Neutrophil (primary cell): ENCODE measurements around the gene CAMK2A.

Experiments used
- H3K27ac ChIP-seq: fragments of 200-600 bp; sonication (generic); 2 replicates; pipeline ENCODE4 v1.5.1; 2016; ENCODE audit warnings: mild to moderate bottlenecking, moderate library complexity
- H3K27me3 ChIP-seq: fragments of 200-600 bp; sonication (generic); 2 replicates; pipeline ENCODE4 v1.6.0; 2016; ENCODE audit warnings: mild to moderate bottlenecking
- H3K36me3 ChIP-seq: fragments of 200-600 bp; sonication (generic); 2 replicates; pipeline ENCODE4 v1.5.1; 2017
- H3K4me1 ChIP-seq, 2 experiments: fragments of 200-600 bp in 1 of 2; sonication (generic) in 1 of 2; 1 replicate in 1 of 2; 2 replicates in 1 of 2; pipeline versions ENCODE4 v1.5.1 to v1.6.1; 2013 to 2016; ENCODE audit warnings: low read depth in 1 of 2, low read length in 1 of 2, mild to moderate bottlenecking in 1 of 2, moderate library complexity in 1 of 2; ENCODE audit not compliant: control insufficient read depth in 1 of 2, insufficient read depth in 1 of 2
- H3K4me3 ChIP-seq, 2 experiments: fragments of 200-600 bp in 1 of 2; sonication (generic) in 1 of 2; 1 replicate in 1 of 2; 2 replicates in 1 of 2; pipeline ENCODE4 v1.5.1; 2013 to 2016; ENCODE audit warnings: low read depth in 1 of 2, low read length in 1 of 2, mild to moderate bottlenecking in 1 of 2, moderate library complexity in 1 of 2
- H3K9me3 ChIP-seq: fragments of 200-600 bp; sonication (generic); 2 replicates; pipeline ENCODE4 v1.5.1; 2016
- TF ChIP-seq, protein P1 (sequence below): fragments of 200-600 bp; sonication (generic); IDR thresholded peaks from 2 replicates; pipeline ENCODE4 v1.5.1; 2016; ENCODE audit warnings: antibody characterized with exemption

CAMK2A gene

GRCh38 chr5:150196514-150196913 lies 93.1 kb downstream of the CAMK2A start:
- Histone ChIP-seq H3K4me3 (no peak overlapping the region), H3K9me3 (no peaks in the 10 kb centered on the region), H3K27me3 (peaks cover 24% of the 10 kb centered on the region), H3K4me1 (no peaks in the 10 kb centered on the region), H3K36me3 (no peaks in the 10 kb centered on the region), H3K27ac (no peak overlapping the region)
- TF ChIP-seq, protein P1, sequence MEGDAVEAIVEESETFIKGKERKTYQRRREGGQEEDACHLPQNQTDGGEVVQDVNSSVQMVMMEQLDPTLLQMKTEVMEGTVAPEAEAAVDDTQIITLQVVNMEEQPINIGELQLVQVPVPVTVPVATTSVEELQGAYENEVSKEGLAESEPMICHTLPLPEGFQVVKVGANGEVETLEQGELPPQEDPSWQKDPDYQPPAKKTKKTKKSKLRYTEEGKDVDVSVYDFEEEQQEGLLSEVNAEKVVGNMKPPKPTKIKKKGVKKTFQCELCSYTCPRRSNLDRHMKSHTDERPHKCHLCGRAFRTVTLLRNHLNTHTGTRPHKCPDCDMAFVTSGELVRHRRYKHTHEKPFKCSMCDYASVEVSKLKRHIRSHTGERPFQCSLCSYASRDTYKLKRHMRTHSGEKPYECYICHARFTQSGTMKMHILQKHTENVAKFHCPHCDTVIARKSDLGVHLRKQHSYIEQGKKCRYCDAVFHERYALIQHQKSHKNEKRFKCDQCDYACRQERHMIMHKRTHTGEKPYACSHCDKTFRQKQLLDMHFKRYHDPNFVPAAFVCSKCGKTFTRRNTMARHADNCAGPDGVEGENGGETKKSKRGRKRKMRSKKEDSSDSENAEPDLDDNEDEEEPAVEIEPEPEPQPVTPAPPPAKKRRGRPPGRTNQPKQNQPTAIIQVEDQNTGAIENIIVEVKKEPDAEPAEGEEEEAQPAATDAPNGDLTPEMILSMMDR, result no peak

- Histone ChIP-seq H3K9me3 (no peaks in the 10 kb centered on the region), H3K4me1 (no peaks in the 10 kb centered on the region), H3K27me3 (peaks cover 30% of the 10 kb centered on the region), H3K27ac (no peak overlapping the region), H3K4me3 (no peak overlapping the region), H3K36me3 (no peaks in the 10 kb centered on the region)
- TF ChIP-seq, protein P1, result no peak
These were observed 93.7 kb downstream of the CAMK2A start for GRCh38 chr5:150195736-150196485.

GRCh38 chr5:150192462-150192861 lies 97.1 kb downstream of the CAMK2A start:
- H3K4me1 ChIP-seq, result peaks cover 0 to 3% of the 10 kb centered on the region in 2 experiments
- TF ChIP-seq, protein P1, result no peak
- peaks cover 63% of the 10 kb centered on the region for H3K27me3 ChIP-seq
- H3K27ac ChIP-seq, result no peak overlapping the region
- H3K4me3 ChIP-seq, result no peak overlapping the region
- H3K9me3 ChIP-seq, result no peaks in the 10 kb centered on the region
- H3K36me3 ChIP-seq, result no peaks in the 10 kb centered on the region

DNA sequence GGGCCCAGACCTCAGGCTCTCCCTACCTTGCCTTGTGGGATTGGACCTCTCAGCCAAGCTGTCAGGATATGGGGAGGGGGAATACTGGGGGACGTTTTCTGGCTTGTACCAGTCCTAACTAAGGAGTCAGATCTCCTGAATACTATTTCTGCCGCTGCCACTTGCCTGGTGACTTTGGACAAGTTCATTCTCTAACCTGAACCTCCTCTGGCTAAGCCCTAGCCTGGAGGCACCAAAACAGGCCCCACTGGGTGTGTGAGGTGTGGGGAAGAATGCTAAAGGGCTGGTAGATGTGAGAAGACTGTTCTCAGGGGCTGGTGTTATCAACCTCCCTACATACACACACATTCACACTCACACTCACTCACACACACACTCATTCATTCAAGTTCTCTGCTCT lies 98.6 kb downstream of the CAMK2A start:
- H3K36me3 ChIP-seq, result no peaks in the 10 kb centered on the region
- TF ChIP-seq, protein P1, result no peak
- peaks cover 62% of the 10 kb centered on the region for H3K27me3 ChIP-seq
- no peaks in the 10 kb centered on the region for H3K9me3 ChIP-seq
- peaks cover 6 to 11% of the 10 kb centered on the region in 2 experiments for H3K4me1 ChIP-seq
- H3K4me3 ChIP-seq, result no peak overlapping the region
- no peak overlapping the region for H3K27ac ChIP-seq

DNA sequence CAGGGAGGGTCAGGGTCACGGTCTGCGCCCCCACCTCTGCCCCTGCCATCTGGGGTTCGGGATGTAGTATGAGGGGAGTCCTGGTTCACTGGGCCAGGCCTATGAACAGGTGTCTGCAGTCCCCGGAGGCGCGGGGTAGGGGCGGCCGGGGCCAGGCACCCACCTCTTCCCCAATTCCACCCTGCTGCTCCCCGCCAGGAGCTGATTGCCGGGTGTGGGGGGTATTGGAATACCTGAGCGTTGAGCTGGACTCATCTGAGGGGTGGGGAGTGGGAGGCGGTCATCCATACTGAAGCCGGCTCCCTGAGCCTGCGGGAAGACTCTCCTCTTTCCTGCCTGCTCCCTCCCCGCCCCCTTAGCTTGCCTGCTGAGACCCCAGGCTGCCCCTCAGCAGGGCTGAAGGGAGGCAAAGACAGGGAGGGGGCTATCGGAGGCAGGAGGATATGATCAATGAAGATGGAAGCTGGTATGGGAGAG lies 99.0 kb downstream of the CAMK2A start:
- Histone ChIP-seq H3K9me3 (no peaks in the 10 kb centered on the region), H3K27me3 (peaks cover 59% of the 10 kb centered on the region), H3K27ac (no peak overlapping the region), H3K4me3 (no peak overlapping the region), H3K4me1 (peaks cover 11 to 15% of the 10 kb centered on the region in 2 experiments), H3K36me3 (no peaks in the 10 kb centered on the region)
- TF ChIP-seq, protein P1, result no peak
